Measurements from ENCODE around the gene ZBTB8OS.

Gene ZBTB8OS

GRCh38 chr1:32618673-32619221 is 31.6 kb downstream of the ZBTB8OS start:
- no peak overlapping the region for H3K4me3 ChIP-seq (ENCODE audit: low read length)
- DNase-seq (ENCODE audit: low read depth, low spot score): peak; percentile 46

GRCh38 chr1:32613472-32613871 is 36.9 kb downstream of the ZBTB8OS start:
- H3K4me3 ChIP-seq (ENCODE audit: low read length): no peak overlapping the region
- no peak for DNase-seq (ENCODE audit: low read depth, low spot score)

GRCh38 chr1:32612189-32612881 is 38.0 kb downstream of the ZBTB8OS start:
- no peak overlapping the region for H3K4me3 ChIP-seq (ENCODE audit: low read length)
- no peak for DNase-seq (ENCODE audit: low read depth, low spot score)

GRCh38 chr1:32611859-32612188 is 38.5 kb downstream of the ZBTB8OS start:
- DNase-seq (ENCODE audit: low read depth, low spot score): no peak
- H3K4me3 ChIP-seq (ENCODE audit: low read length): no peak overlapping the region

GRCh38 chr1:32609180-32609579 is 41.2 kb downstream of the ZBTB8OS start:
- no peak for DNase-seq (ENCODE audit: low read depth, low spot score)
- H3K4me3 ChIP-seq (ENCODE audit: low read length): no peak overlapping the region

GRCh38 chr1:32606565-32607371 is 43.6 kb downstream of the ZBTB8OS start:
- H3K4me3 ChIP-seq (ENCODE audit: low read length): no peak overlapping the region
- DNase-seq (ENCODE audit: low read depth, low spot score): no peak

- no peak for DNase-seq (ENCODE audit: low read depth, low spot score)
- H3K4me3 ChIP-seq (ENCODE audit: low read length): no peak overlapping the region
Measured at GRCh38 chr1:32605711-32606424, 44.5 kb downstream of the ZBTB8OS start.

- no peak for DNase-seq (ENCODE audit: low read depth, low spot score)
- H3K4me3 ChIP-seq (ENCODE audit: low read length): no peak overlapping the region
Measured at GRCh38 chr1:32600034-32600433, 50.3 kb downstream of the ZBTB8OS start.

- H3K4me3 ChIP-seq (ENCODE audit: low read length): no peak overlapping the region
- DNase-seq (ENCODE audit: low read depth, low spot score): no peak
Measured at GRCh38 chr1:32592943-32593342, 57.4 kb downstream of the ZBTB8OS start.

- H3K4me3 ChIP-seq (ENCODE audit: low read length): no peak overlapping the region
- no peak for DNase-seq (ENCODE audit: low read depth, low spot score)
Measured at GRCh38 chr1:32580348-32581017, 69.9 kb downstream of the ZBTB8OS start.
